HCEC 1CT (cell line): ENCODE measurements around the gene WNT11.

ENCODE experiments used
- DNase-seq: peaks from one replicate; pipeline ENCODE4 v3.0.0-alpha.2; 2017

The WNT11 gene

GRCh38 chr11:76237000-76237649 is 30.8 kb upstream of the WNT11 start:
- no peak for DNase-seq

DNA sequence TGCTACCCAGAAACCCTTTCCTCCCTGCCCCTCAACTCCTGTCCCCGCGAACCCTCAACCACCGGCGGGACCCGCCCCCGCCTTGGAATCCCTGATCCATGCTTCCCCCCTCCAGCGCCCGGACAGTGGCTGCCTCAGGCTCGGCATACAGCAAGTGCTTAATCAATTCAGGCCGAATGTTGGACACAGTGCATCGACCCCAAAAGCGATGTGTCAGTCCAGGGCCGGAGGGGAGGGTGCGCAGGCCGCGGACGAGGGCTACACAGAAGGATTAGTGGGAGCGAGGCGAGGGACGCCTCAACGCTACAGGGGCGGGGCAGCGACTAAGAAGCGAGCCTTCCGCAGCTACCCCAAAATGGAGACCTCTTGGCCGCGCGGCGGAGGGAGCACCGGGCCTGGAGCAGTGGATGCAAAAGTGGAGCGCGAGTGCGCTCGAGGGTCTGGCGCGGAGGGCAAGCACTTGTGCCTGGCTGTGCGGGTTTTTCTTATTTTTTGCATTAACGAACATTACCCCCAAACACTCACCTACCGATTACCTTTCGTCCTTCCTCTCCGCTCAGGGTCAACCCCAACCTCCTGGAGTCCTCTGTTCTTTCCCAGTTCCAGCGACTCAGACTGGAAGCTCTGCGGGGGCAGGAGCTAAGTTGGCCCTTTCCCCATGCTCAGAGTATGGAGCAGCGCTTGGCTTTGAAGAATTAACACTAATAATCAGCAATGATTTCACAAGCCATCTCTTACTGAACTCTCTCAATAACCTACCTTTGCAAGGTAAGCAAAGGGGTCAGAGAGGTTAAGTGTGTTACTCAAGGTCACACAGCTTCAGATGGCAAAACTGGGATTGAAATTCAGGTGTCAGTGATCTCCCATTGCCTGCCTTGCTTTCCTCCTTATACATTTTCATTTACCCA is 30.0 kb upstream of the WNT11 start:
- peak; percentile 57 for DNase-seq

GRCh38 chr11:76235233-76236091 is 29.2 kb upstream of the WNT11 start:
- peak; percentile 90 for DNase-seq

DNA sequence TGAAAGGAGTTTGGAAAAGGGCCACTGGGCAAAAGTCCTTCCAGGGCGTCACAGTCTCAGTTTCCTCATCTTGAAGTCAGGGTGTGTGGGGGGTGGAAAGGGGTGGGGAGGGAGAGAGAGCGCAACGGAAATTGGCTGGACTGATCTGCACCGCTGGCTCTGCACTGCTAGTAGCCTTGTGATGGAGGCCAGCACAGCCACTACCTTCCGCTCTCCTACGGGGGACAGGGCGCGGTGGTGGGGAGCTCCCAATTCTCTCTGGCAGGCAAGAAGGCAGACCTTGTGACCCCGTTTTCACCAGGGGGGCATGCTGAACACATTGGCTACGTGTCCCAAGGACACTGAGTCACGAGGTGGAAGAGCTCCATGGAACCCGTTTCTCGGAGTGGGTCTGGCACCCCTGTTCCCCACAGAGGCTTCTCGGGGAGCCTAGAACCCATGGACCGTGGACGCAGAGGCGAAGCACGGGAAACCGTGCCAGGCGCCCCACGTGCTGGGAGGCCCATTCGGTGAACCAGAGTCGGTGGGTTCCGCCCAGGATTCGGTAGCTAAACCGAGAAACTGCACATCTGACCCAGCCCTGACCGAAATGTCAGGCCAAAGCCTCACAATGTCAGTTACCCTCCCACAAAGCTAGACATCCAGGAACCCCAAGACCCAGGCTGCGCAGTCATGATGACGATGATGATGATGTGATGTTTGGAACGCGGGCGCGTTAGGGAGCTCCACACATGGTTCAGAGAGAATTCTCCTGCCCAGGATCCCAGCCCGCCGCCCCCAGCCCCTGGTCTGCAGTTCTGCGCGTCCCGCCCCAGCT is 28.3 kb upstream of the WNT11 start:
- DNase-seq = peak; percentile 64

GRCh38 chr11:76234021-76234415 is 27.7 kb upstream of the WNT11 start:
- no peak for DNase-seq

- no peak for DNase-seq
Observed at GRCh38 chr11:76233196-76233921, 27.1 kb upstream of the WNT11 start.

GRCh38 chr11:76232026-76232665 is 25.8 kb upstream of the WNT11 start:
- DNase-seq = no peak

GRCh38 chr11:76231121-76231738 is 24.9 kb upstream of the WNT11 start:
- no peak for DNase-seq

DNA sequence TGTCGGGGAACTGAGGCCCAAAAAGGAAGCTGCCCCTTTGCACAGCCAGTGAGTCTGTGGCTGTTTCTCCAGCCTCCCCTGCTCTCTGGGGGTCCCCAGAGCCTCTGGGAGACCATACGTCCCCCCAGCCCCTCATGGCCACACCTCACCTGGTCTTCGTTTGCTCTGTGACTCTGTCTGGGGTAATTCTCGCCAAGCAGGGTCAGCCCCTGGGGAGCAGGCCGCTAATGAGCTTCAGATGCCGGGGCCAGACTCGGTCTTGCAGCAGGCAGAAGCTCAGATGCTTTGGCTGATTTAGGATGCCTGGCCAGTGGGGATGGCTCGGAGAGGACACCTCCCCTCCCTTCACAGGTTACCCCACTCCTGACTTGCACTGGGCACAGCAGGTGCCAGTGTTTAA is 24.1 kb upstream of the WNT11 start:
- DNase-seq = no peak

DNA sequence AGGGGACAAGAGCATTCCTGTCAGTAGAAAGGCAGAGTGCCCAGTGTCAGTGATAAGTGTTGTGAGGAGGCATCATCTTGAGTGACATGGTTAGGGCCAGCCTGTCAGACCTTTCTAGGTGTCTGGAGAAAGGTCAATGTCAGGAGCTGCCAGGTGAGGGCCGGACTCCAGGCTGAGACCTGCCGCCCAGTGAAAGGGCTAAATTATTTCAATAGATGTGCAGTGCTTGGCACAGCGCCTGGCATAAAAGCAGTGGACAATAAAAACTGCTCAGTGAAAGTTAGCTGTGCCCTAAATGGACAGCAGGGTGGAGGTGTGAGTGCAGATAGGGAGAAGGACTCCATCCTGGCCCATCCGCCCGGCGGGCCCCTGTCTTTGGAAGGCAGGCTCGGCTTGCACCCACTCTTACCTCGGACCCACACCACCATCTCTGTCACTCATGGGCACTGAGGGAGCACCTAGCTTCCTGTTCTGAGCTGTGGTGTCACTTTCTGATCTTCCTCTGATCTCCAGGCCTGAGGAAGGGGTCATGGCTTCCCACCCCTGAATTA is 23.5 kb upstream of the WNT11 start:
- DNase-seq = no peak

DNA sequence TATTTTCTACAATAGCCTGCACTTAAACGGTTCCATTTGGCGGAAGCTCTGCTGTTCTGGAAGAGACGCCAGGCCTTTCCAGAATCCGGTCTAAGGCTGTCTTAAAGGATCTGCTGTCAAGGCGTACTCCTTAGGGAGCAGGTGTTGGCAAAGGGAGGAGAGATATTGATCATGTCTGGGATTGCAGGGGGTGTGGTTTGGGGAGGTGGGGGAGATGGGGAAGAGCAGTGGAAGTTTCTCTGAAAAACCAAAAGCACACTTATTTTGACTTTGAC is 22.5 kb upstream of the WNT11 start:
- DNase-seq = no peak

DNA sequence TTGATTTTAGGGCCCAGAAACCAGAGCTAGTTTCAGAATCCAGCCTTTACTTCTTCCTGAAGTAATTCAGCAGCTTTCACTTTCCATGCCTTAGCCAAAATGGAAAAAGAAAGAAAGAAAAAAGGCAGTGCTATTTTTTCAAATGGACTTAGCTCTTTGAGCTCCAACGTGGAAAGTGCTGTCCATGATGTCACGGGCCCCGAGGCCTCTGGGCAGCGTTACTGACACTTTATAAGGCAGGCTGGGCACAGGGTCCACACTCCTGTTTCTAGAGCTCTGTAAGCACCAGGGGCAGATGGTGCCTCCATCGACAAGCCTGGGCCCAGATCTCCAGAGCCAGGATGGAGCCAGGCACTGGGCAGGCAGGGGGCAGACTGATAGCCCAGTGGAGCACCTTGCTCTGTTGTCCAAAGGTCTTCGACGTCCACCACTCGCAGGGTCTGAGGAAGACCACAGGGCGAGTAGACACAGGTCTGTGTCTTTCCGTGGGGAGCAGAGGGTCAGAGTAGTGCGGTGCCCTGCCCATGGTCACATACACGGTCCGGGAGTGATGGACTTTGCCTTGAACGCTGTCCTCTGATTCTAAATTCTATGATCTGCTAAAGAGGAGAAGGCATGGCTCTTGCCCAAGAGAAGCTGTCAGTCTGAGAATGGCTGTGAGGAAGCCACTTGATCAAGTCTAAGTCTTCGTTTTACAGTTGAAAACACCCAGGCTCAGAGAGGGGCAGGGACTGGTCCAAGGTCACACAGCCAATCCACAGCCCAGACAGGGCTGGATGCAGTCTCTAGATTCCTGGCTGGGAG is 22.0 kb upstream of the WNT11 start:
- no peak for DNase-seq

GRCh38 chr11:76226626-76227025 is 20.3 kb upstream of the WNT11 start:
- no peak for DNase-seq

GRCh38 chr11:76225122-76225611 is 18.9 kb upstream of the WNT11 start:
- DNase-seq = no peak

GRCh38 chr11:76224461-76225121 is 18.3 kb upstream of the WNT11 start:
- no peak for DNase-seq

DNA sequence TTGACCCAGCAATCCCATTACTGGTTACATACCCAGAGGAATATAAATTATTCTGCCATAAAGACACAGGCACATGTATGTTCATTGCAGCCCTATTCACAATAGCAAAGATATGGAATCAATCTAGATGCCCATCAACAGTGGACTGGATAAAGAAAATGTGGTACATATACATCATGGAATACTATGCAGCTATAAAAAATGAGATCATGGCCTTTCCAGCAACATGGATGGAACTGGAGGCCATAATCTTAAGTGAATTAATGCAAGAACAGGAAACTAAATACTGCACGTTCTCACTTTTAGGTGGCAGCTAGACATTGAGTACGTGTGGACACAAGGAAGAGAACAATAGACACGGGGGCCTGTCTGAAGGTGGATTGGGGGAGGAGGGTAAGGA is 15.1 kb upstream of the WNT11 start:
- no peak for DNase-seq

DNA sequence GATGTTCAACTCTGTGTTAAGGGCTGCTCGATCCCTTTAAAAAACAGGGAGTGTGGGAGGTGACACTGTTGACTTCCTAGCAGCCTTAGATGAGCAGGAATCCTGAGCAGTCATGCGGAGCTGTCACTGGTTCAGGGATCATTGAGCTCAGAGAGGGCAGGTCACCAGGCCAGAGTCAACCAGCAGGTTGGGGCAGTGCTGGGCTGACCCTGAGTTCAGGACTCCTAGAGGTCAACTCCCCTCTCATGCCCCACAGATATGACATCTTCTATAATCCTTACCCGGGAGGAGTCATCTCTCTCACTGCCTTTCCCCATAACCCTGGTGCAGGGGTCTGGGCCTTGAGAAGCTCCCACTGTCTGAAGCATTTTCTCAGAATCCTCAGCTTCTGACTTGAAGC is 12.9 kb upstream of the WNT11 start:
- no peak for DNase-seq

DNA sequence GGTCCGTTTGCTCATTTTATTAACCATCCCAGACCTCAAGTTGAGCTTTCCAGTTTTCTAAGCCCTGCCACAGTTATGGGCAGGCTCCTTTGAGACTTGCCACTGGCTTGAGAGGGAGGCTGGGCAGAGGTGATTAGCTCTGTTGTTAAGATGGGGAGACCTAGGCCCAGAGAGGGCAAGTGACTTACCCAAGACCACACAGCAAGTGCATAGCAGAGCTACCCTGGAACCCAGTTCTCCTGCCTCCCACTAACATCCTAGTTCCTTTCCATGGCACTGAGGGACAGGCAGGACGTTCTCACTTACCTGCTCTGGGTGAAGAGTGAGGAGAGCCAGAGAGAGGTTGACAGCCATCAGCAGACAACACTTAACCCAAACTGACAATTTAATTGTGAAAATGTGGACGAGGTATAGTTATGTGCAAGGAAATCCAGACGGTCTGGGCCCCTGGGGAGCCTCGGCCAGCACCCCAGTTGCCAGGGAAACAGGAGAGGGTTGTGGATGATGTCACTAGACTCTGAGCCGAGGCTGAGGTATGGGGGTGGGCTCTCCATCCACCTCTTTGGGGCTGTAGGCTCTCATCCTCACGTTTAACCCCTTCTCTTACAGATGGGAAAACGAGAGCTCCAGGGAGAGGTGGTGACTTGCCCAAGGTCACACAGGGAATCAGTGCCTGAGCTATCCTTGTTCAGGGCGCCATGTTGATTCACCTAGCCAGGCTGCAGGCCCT is 12.3 kb upstream of the WNT11 start:
- no peak for DNase-seq
